GM12865 (cell line): ENCODE data around the gene PRIMA1.

ENCODE experiments used
- DNase-seq: peaks from one replicate; pipeline ENCODE4 v3.0.0; 2010; ENCODE audit warnings: low read depth
- H3K4me3 ChIP-seq: 2 replicates; pipeline ENCODE4 v1.5.1; 2011; ENCODE audit warnings: mild to moderate bottlenecking, low read depth, low read length, control low read depth
- TF ChIP-seq, protein P1 (sequence below): IDR thresholded peaks from 2 replicates; pipeline ENCODE4 v1.5.1; 2011; ENCODE audit warnings: low read length, control low read depth, low read depth, inconsistent platforms; ENCODE audit not compliant: insufficient read depth; ENCODE audit errors: missing control alignments

PRIMA1 gene

DNA sequence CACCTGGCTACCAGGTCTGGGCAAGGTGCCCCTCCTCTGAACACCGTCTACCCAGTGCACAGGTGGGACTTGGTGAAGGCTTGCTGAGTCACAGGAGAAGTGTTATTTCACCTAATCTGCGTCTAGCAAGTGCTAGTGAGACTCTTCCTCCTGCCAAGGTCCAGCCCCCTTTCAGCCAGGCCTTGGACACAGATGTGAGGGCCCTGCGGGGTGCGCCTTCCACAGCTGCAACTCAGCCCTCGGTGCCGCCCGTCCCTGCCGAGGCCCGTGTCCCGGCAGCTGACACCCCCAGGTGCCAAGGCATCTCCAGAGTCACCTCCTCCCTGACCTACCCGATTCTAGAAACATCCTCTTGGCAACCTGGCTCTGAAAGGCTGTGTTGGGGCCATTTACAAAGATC lies 55.1 kb downstream of the PRIMA1 start:
- DNase-seq, result no peak
- H3K4me3 ChIP-seq, result no peak overlapping the region
- TF ChIP-seq, protein P1, sequence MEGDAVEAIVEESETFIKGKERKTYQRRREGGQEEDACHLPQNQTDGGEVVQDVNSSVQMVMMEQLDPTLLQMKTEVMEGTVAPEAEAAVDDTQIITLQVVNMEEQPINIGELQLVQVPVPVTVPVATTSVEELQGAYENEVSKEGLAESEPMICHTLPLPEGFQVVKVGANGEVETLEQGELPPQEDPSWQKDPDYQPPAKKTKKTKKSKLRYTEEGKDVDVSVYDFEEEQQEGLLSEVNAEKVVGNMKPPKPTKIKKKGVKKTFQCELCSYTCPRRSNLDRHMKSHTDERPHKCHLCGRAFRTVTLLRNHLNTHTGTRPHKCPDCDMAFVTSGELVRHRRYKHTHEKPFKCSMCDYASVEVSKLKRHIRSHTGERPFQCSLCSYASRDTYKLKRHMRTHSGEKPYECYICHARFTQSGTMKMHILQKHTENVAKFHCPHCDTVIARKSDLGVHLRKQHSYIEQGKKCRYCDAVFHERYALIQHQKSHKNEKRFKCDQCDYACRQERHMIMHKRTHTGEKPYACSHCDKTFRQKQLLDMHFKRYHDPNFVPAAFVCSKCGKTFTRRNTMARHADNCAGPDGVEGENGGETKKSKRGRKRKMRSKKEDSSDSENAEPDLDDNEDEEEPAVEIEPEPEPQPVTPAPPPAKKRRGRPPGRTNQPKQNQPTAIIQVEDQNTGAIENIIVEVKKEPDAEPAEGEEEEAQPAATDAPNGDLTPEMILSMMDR, result no peak

GRCh38 chr14:93732524-93732923 lies 55.8 kb downstream of the PRIMA1 start:
- DNase-seq, result no peak
- no peak overlapping the region for H3K4me3 ChIP-seq
- TF ChIP-seq, protein P1, result no peak

- DNase-seq, result no peak
- TF ChIP-seq, protein P1, result no peak
- no peak overlapping the region for H3K4me3 ChIP-seq
These were observed 56.5 kb downstream of the PRIMA1 start for GRCh38 chr14:93731753-93732152.

DNA sequence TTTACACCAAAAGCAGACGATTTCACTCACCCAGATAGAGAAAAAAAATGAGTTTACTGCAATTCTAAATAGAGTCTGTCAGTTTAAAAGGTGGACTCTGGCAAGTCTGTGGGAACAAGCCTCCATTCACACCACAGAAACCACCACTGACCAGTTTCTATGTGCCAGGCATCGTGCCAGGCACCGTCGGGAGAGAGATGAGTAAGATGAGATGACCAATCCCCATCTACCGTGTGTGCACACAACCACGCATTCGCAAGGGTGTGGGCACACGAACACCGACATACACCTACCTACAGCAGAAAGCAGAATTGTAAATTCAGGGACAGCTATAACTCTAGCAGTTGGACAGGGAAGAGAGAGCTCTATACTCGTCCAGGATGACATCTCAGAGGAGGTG lies 58.3 kb downstream of the PRIMA1 start:
- peak; percentile 17 for DNase-seq
- TF ChIP-seq, protein P1, result no peak
- no peak overlapping the region for H3K4me3 ChIP-seq

GRCh38 chr14:93728651-93729016 lies 59.7 kb downstream of the PRIMA1 start:
- TF ChIP-seq, protein P1, result no peak
- no peak overlapping the region for H3K4me3 ChIP-seq
- DNase-seq, result no peak

DNA sequence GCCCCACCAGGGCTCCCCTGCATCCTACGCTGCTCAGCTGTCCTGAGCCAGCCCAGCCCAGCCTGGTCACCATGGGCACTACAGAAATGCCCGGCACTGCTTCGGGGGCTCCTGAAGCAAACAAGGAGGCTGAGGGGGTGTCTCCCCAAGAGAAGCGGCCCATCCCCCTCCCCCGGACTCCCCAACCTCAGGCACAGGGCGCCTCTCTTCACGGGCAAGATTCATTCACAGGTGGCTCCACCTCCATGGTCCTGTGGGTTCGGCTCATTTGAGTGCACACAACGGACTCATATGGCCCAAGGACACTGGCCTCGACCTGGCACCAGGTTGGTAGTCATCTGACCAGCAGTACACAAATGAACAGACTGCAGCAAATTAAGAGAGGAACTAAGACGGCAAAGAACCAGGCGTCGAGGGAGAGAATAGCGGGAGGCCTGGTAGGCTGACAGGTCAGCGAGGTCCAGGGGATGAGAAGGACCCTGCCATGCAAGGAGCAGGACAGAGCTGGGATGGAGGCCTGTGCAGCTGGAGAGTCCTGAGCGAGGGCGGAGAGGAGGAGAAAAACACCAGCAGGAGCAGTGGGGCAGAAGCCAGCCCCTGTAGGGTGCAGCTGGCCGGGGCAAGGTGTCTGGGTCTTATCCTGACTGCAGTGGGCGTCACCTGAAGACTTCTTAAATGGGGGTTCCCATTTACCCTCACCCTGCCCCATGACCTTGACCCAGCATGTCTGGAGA lies 60.2 kb downstream of the PRIMA1 start:
- no peak for DNase-seq
- TF ChIP-seq, protein P1, result no peak
- no peak overlapping the region for H3K4me3 ChIP-seq
